HepG2 (cell line): ENCODE data around the gene MFAP2. TPM values are rescaled to one million over a fixed set of nuclear protein-coding genes. Genes with fewer than 3 reads are reported as not detected.

ENCODE experiments used
- ATAC-seq: fragments of 200-7000 bp; cut with Tn5 transposase; 3 replicates; pipeline ENCODE4 v1.9.1; 2020; ENCODE audit warnings: mild to moderate bottlenecking, moderate library complexity
- BruUV-seq: library from RNA; stranded (reverse); fragments of 400-500 nt; replicated peaks from 2 replicates; lab custom pipeline; 2021; lab: Mats Ljungman, UMichigan
- CTCF ChIA-PET: fragments of 300-600 bp; formaldehyde crosslinking; extraction: SDS; loops from one replicate; lab custom pipeline; 2021; ENCODE audit warnings: low total read pairs, inconsistent platforms, low intra/inter-chr PET ratio; lab: Yijun Ruan, JAX
- POLR2A ChIA-PET: fragments of 350-600 bp; sonication (Branson Sonifier 250); formaldehyde crosslinking; loops from one replicate; lab custom pipeline; 2020; ENCODE audit warnings: antibody characterized with exemption, inconsistent platforms; lab: Yijun Ruan, JAX
- DNase-seq: peaks from one replicate; pipeline ENCODE4 v3.0.0-alpha.2; 2015; ENCODE audit warnings: low spot score
- FAIRE-seq: peaks from 3 replicates; lab custom pipeline; 2011; peaks lifted over from hg19 to GRCh38; lab: Jason Lieb, UNC
- H2AFZ ChIP-seq: one replicate; pipeline ENCODE4 v1.6.1; 2011; ENCODE audit warnings: low read length, inconsistent platforms
- H3K27ac ChIP-seq: fragments of 300-600 bp; 3 replicates; pipeline ENCODE4 v1.8.0; 2011; ENCODE audit warnings: mixed run types, mild to moderate bottlenecking, mixed read lengths, low read length, inconsistent platforms; ENCODE audit not compliant: insufficient read depth; ENCODE audit errors: extremely low read length
- H3K27me3 ChIP-seq, 2 experiments: fragments of 200-600 bp in 1 of 2; 2 replicates in 1 of 2; 3 replicates in 1 of 2; pipeline versions ENCODE4 v1.6.0 to v1.8.0; 2011; ENCODE audit warnings: low read length in 2 of 2, mild to moderate bottlenecking in 2 of 2, moderate library complexity in 2 of 2, inconsistent platforms in 1 of 2; ENCODE audit not compliant: insufficient read depth in 2 of 2, control insufficient read depth in 1 of 2
- H3K36me3 ChIP-seq, 2 experiments: fragments of 200-600 bp in 1 of 2; replicated peaks in 1 of 2; 2 replicates in 1 of 2; 3 replicates in 1 of 2; pipeline versions ENCODE4 v1.5.1 to v1.8.0; 2011; ENCODE audit warnings: low read length in 2 of 2, inconsistent platforms in 1 of 2; ENCODE audit not compliant: insufficient read depth in 2 of 2, control insufficient read depth in 1 of 2
- H3K4me1 ChIP-seq: 2 replicates; pipeline ENCODE4 v1.5.1; 2012; ENCODE audit warnings: low read length, inconsistent platforms; ENCODE audit not compliant: insufficient read depth
- H3K4me2 ChIP-seq: 2 replicates; pipeline ENCODE4 v1.6.0; 2011; ENCODE audit warnings: low read depth, low read length, inconsistent platforms
- H3K4me3 ChIP-seq, 3 experiments: fragments of 200-600 bp in 1 of 3; sonication (generic), shearing (Covaris generic) in 1 of 3; replicated peaks in 1 of 3; 2 replicates each; pipeline ENCODE4 v1.5.1; 2011 to 2016; ENCODE audit warnings: low read length in 3 of 3, inconsistent platforms in 2 of 3, low read depth in 2 of 3, mild to moderate bottlenecking in 2 of 3, control low read depth in 1 of 3, mixed read lengths in 1 of 3; ENCODE audit not compliant: insufficient read depth in 1 of 3
- H3K79me2 ChIP-seq: one replicate; pipeline ENCODE4 v1.6.1; 2011; ENCODE audit warnings: low read length, inconsistent platforms; ENCODE audit not compliant: insufficient read depth
- H3K9ac ChIP-seq: 2 replicates; pipeline ENCODE4 v1.6.0; 2011; ENCODE audit warnings: mild to moderate bottlenecking, low read depth, low read length, inconsistent platforms; ENCODE audit not compliant: insufficient read depth
- H3K9me3 ChIP-seq: 2 replicates; pipeline ENCODE4 v1.5.1; 2012; ENCODE audit warnings: mild to moderate bottlenecking, low read length
- H4K20me1 ChIP-seq: 2 replicates; pipeline ENCODE4 v1.6.0; 2011; ENCODE audit warnings: inconsistent platforms, mild to moderate bottlenecking, low read length, moderate library complexity; ENCODE audit not compliant: insufficient read depth
- AHR ChIP-seq: IDR thresholded peaks from 2 replicates; pipeline ENCODE4 v1.6.1; 2018; ENCODE audit warnings: missing genetic modification reagents, missing compliant biosample characterization
- RAD21 ChIP-seq: fragments of 450-650 bp; formaldehyde crosslinking; IDR thresholded peaks from 2 replicates; pipeline ENCODE4 v1.5.0; 2020; ENCODE audit warnings: mild to moderate bottlenecking
- RELA ChIP-seq: sonication (generic); formaldehyde crosslinking; IDR thresholded peaks from 2 replicates; pipeline ENCODE4 v1.4.0; 2020; ENCODE audit warnings: missing genetic modification reagents
- TEAD2 ChIP-seq: sonication (generic); formaldehyde crosslinking; IDR thresholded peaks from 2 replicates; pipeline ENCODE4 v1.9.0; 2021; ENCODE audit warnings: missing genetic modification reagents
- ZNF629 ChIP-seq: sonication (generic); formaldehyde crosslinking; conservative IDR thresholded peaks from 2 replicates; pipeline ENCODE4 v1.5.0; 2020; ENCODE audit warnings: missing genetic modification reagents
- WGBS: methylation state at CpG from one replicate; pipeline ENCODE4 v1.1.6; 2017; ENCODE audit warnings: low lambda C conversion rate; 5-methylcytosine and 5-hydroxymethylcytosine counted together
- in situ Hi-C: cut with HindIII; loops from 2 replicates; pipeline ENCODE4 v1.10.0; 2017; ENCODE audit warnings: low pct_unique_long_range_greater_than_20kb; ENCODE audit not compliant: extremely low pct_ligation_motif_present
- intact Hi-C: fragments of 100-400 bp; cut with micrococcal nuclease; formaldehyde crosslinking; loops from one replicate; pipeline ENCODE4 v1.10.0; 2022; ENCODE audit not compliant: unreplicated experiment
- polyA plus RNA-seq, 8 experiments: library from polyadenylated mRNA; depleted of rRNA in 3 of 8; stranded (reverse) in 7 of 8; unstranded in 1 of 8; fragments of >200 nt; fragmentation: Illumina TruSeq in 4 of 8; extraction: Trizol in 4 of 8; gene quantifications; 2 replicates each; pipeline versions ENCODE4 v1.2.1 to v1.2.3, GENCODE V29; 2011 to 2016; ENCODE audit warnings: low read depth in 4 of 8, missing spikeins in 1 of 8, mixed read lengths in 1 of 8; ENCODE audit not compliant: insufficient read depth in 1 of 8
- total RNA-seq, 5 experiments: library from RNA; depleted of rRNA; stranded (reverse); fragments of >200 nt; fragmentation: Illumina TruSeq; extraction: Trizol; gene quantifications; 2 replicates each; pipeline ENCODE4 v1.2.3, GENCODE V29; 2016; ENCODE audit warnings: low read depth in 1 of 5

Gene MFAP2
- total and polyA plus RNA-seq, 2 of the 13 experiments (the other 11 are each of a cell fraction or from before 2014, with no cell fraction given), result 1.1 to 1.4 TPM

GRCh38 chr1:17004466-17005364, 24.3 kb upstream of the MFAP2 start:
- 94% methylated on average over 18 of the region's 24 CpGs for whole genome bisulfite sequencing
- H3K27ac ChIP-seq, result no peak overlapping the region
- no peak for TF ChIP-seq AHR
- TF ChIP-seq RELA (CRISPR knock-in tag), result no peak
- TF ChIP-seq ZNF629 (CRISPR knock-in tag), result peak; percentile 85
- no peak for TF ChIP-seq TEAD2
- no peak for DNase-seq
- peaks cover 4% of the 10 kb centered on the region for H3K4me1 ChIP-seq
- H2AFZ ChIP-seq, result no peak overlapping the region
- no peaks in the 10 kb centered on the region for H3K79me2 ChIP-seq
- H3K4me2 ChIP-seq, result no peak overlapping the region
- H3K4me3 ChIP-seq, result no peak overlapping the region
- in situ Hi-C loops, result no loop called here
- no peaks in the 10 kb centered on the region for H3K27me3 ChIP-seq
- no peaks in the 10 kb centered on the region for H4K20me1 ChIP-seq
- H3K9me3 ChIP-seq, result no peaks in the 10 kb centered on the region
- no peak for ATAC-seq
- CTCF ChIA-PET, result no interaction called here
- no peak overlapping the region for H3K9ac ChIP-seq
- intact Hi-C loops, result no loop called here
- BruUV-seq, result no TSS peak
- peaks cover 8 to 22% of the 10 kb centered on the region in 2 experiments; a peak in 3 of 5 replicates for H3K36me3 ChIP-seq
- POLR2A ChIA-PET, result no interaction called here
- no peak for FAIRE-seq

- FAIRE-seq, result no peak
- Histone ChIP-seq H3K9me3 (no peaks in the 10 kb centered on the region), H3K4me3 (no peak overlapping the region), H4K20me1 (no peaks in the 10 kb centered on the region), H3K36me3 (peaks cover 8 to 22% of the 10 kb centered on the region in 2 experiments; a peak in 3 of 5 replicates), H3K27ac (no peak overlapping the region), H3K4me1 (no peaks in the 10 kb centered on the region), H3K9ac (no peak overlapping the region), H3K27me3 (no peaks in the 10 kb centered on the region)
- ATAC-seq, result no peak
- in situ Hi-C loops, result no loop called here
- ChIA-PET POLR2A (no interaction called here), CTCF (no interaction called here)
- DNase-seq, result no peak
- no TSS peak for BruUV-seq
- TF ChIP-seq ZNF629 (CRISPR knock-in tag) (peak; percentile 87), RAD21 (CRISPR knock-in tag) (no peak)
- TF ChIP-seq, all 625 proteins: peak for 1
- no peaks in the 10 kb centered on the region for H3K79me2 ChIP-seq
- no peak overlapping the region for H3K4me2 ChIP-seq
- intact Hi-C loops, result no loop called here
- no peak overlapping the region for H2AFZ ChIP-seq
- 90% methylated on average over 2 of the region's 4 CpGs for WGBS
Observed at GRCh38 chr1:17002524-17002902, 22.1 kb upstream of the MFAP2 start.
